RWPE1 (cell line): ENCODE results near the gene AIPL1.

Experiments used
- CTCF ChIA-PET: fragments of 350-600 bp; sonication (Branson Sonifier 250); formaldehyde crosslinking; extraction: SDS; loops from one replicate; lab custom pipeline; 2021; lab: Yijun Ruan, JAX
- POLR2A ChIA-PET: fragments of 400-600 bp; formaldehyde crosslinking; extraction: SDS; loops from one replicate; lab custom pipeline; 2020; ENCODE audit warnings: antibody characterized with exemption; ENCODE audit not compliant: low non-redundant PET; lab: Yijun Ruan, JAX
- DNase-seq: peaks from one replicate; pipeline ENCODE4 v3.0.0; 2012; ENCODE audit warnings: low spot score
- H3K27ac ChIP-seq: fragments of 450-650 bp; 2 replicates; pipeline ENCODE4 v1.5.1; 2017
- CTCF ChIP-seq: fragments of 450-650 bp; conservative IDR thresholded peaks from 2 replicates; pipeline ENCODE4 v1.5.1; 2017; ENCODE audit warnings: low read depth, mild to moderate bottlenecking

The AIPL1 gene

DNA sequence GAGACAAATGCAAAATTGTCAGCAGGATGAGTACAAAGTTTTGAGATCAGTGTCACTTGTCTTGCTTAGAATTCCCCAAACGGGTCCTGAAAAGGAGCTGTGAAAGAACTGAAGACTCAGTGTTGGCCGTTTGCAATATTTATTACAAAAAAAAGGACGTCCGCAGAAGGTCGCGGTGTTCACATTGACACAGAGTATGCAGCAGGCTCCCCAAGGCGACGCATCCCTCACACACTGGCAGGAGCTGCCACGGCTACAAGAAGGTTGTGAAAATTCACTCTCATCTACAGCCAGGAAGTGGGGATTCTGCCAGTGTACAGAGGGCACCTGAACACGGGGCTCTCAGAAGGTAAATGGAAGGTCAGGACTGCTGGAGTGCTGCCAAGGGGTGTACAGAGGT, 26.2 kb downstream of the AIPL1 start:
- H3K27ac ChIP-seq = no peak overlapping the region
- DNase-seq = no peak
- no peak for TF ChIP-seq CTCF
- ChIA-PET CTCF (interaction anchor here (0.6 to 0.7 kb wide), 3 partner anchors 19 to 101 kb away, joined by 3 to 4 read pairs (median 3); no protein-coding TSS in a partner anchor), POLR2A (no interaction called here)

- DNase-seq = no peak
- POLR2A ChIA-PET = no interaction called here
- CTCF ChIA-PET = interaction anchor here (0.6 kb wide), 2 partner anchors 19 to 101 kb away, joined by 3 to 4 read pairs; no protein-coding TSS in a partner anchor
- no peak for TF ChIP-seq CTCF
- no peak overlapping the region for H3K27ac ChIP-seq
Observed at GRCh38 chr17:6408276-6408675, 26.6 kb downstream of the AIPL1 start.

DNA sequence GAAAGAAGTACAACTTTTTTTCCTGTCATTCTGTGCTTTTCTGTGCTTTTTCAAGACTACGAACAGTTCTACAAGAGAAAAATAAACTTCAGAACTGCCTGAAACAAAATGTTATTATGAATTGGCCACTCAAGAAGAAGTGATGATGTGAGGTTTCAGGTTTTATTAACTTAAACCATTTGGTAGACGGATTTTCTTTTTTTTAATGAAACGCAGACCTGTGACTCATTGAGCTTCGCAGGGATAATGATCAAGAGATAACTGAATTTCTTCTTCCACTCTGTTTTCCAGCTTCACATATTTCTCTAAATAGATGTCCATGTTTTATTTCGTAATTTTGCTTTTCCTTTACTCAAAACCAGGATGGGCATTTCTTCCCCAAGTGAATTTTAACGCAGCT, 32.7 kb downstream of the AIPL1 start:
- no peak for DNase-seq
- no peak for TF ChIP-seq CTCF
- ChIA-PET POLR2A (no interaction called here), CTCF (no interaction called here)
- H3K27ac ChIP-seq = no peak overlapping the region

DNA sequence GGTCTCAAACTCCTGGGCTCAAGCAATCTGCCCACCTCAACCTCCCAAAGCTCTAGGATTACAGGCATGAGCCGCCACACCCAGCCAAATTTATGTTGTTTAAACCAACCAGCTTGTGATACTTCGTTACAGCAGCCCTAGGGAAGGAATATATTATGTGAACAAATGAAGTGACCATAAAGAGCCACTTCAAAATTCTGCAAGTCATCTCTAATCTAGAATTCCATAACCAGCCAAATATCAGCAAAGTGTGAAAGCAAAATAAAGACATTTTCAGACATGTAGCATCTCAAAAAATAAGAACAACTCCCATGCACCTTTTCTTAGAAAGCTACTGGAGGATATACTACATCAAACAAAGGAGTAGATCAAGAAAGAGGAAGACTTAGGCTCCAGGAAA, 36.0 kb downstream of the AIPL1 start:
- H3K27ac ChIP-seq = no peak overlapping the region
- DNase-seq = no peak
- no peak for TF ChIP-seq CTCF
- ChIA-PET CTCF (interaction anchor here (0.7 kb wide), 1 partner anchor 74 kb away, joined by 3 read pairs; no protein-coding TSS in a partner anchor), POLR2A (no interaction called here)

GRCh38 chr17:6394055-6394606, 40.8 kb downstream of the AIPL1 start:
- TF ChIP-seq CTCF = no peak
- ChIA-PET POLR2A (no interaction called here), CTCF (interaction anchor here (0.7 kb wide), 1 partner anchor 801 kb away, joined by 3 read pairs; no protein-coding TSS in a partner anchor)
- DNase-seq = no peak
- H3K27ac ChIP-seq = no peak overlapping the region

DNA sequence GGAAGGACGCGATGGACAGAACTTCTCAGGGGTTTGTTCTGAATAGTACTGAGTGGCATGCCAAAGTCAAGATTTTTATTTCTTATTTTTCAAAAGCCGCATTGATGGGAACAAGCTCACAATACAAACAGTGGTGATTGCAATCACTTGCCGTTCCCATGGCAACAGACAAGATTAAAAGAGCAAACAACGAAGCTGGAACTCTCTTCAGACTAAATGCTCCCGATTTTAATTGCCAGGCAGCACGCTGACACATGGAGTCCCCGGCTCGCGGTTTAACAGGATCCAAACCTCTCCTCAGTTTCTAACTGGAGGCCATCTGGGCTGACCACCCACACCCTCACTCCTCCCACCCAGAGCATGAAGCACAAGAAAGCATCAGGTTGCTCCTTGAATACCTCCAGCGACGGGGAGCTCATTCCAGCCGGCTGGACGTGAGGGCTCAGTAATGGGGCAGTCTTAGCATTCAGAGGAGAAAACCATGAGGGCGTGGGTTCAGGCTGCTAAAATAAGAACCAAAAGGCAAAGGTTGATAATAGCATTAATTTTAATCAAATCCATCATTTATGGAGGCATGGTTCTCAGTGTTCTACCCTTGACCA, 41.5 kb downstream of the AIPL1 start:
- POLR2A ChIA-PET = no interaction called here
- no peak for TF ChIP-seq CTCF
- no peak for DNase-seq
- H3K27ac ChIP-seq = no peak overlapping the region
- CTCF ChIA-PET = no interaction called here
